H1 (cell line): Measurements from ENCODE around the gene ANXA6. TPM values are rescaled to one million over a fixed set of nuclear protein-coding genes. Genes with fewer than 3 reads are reported as not detected.

Experiments
- CTCF ChIA-PET: fragments of 300-600 bp; sonication (Branson Sonifier 250); formaldehyde crosslinking; loops from one replicate; lab custom pipeline; 2021; ENCODE audit not compliant: partially characterized antibody; lab: Charles Lee
- POLR2A ChIA-PET: fragments of 300-600 bp; sonication (Branson Sonifier 250); formaldehyde crosslinking; loops from one replicate; lab custom pipeline; 2021; ENCODE audit warnings: inconsistent platforms; ENCODE audit not compliant: partially characterized antibody; lab: Charles Lee
- DNase-seq, 2 experiments: peaks; one replicate each; pipeline versions ENCODE4 v3.0.0 to v3.0.0-alpha.2; 2010 to 2022; ENCODE audit warnings: low spot score in 2 of 2, low read depth in 1 of 2, mixed read lengths in 1 of 2
- FAIRE-seq: peaks from 2 replicates; lab custom pipeline; 2011; peaks lifted over from hg19 to GRCh38; lab: Jason Lieb, UNC
- H2AFZ ChIP-seq: 2 replicates; pipeline ENCODE4 v1.8.1; 2012; ENCODE audit warnings: low read length, inconsistent platforms
- H2AK5ac ChIP-seq: 2 replicates; pipeline ENCODE4 v1.6.1; 2013; ENCODE audit warnings: low read depth, low read length
- H2BK120ac ChIP-seq: replicated peaks from 2 replicates; pipeline ENCODE3; 2013; ENCODE audit warnings: low read depth, low read length, inconsistent platforms
- H2BK12ac ChIP-seq: 2 replicates; pipeline ENCODE4 v1.6.1; 2013; ENCODE audit warnings: low read depth, low read length
- H2BK15ac ChIP-seq: 2 replicates; pipeline ENCODE4 v1.6.1; 2013; ENCODE audit warnings: low read length
- H2BK20ac ChIP-seq: 2 replicates; pipeline ENCODE4 v1.6.1; 2013; ENCODE audit warnings: low read length
- H2BK5ac ChIP-seq: 2 replicates; pipeline ENCODE4 v1.6.1; 2013; ENCODE audit warnings: low read depth, low read length
- H3K14ac ChIP-seq: 2 replicates; pipeline ENCODE4 v1.6.1; 2013; ENCODE audit warnings: inconsistent platforms; ENCODE audit not compliant: insufficient read length
- H3K18ac ChIP-seq: 2 replicates; pipeline ENCODE4 v1.6.1; 2013; ENCODE audit warnings: low read length; ENCODE audit errors: extremely low read depth
- H3K23ac ChIP-seq: 2 replicates; pipeline ENCODE4 v1.6.1; 2013; ENCODE audit warnings: inconsistent platforms; ENCODE audit not compliant: insufficient read length
- H3K23me2 ChIP-seq: 2 replicates; pipeline ENCODE4 v1.6.1; 2013; ENCODE audit warnings: low read depth, low read length
- H3K27ac ChIP-seq: 2 replicates; pipeline ENCODE4 v1.6.1; 2011; ENCODE audit warnings: low read depth, low read length, inconsistent platforms
- H3K27me3 ChIP-seq, 4 experiments: replicated peaks in 1 of 4; 1 replicate in 1 of 4; 2 replicates in 3 of 4; pipeline versions ENCODE4 v1.6.1 to v1.8.1; 2011 to 2013; ENCODE audit warnings: low read length in 3 of 4, mild to moderate bottlenecking in 3 of 4, inconsistent platforms in 2 of 4, mixed read lengths in 2 of 4, moderate library complexity in 1 of 4; ENCODE audit not compliant: control insufficient read depth in 3 of 4, insufficient read depth in 3 of 4; ENCODE audit errors: extremely low read depth in 1 of 4
- H3K36me3 ChIP-seq, 4 experiments: 2 replicates each; pipeline versions ENCODE4 v1.6.1 to v1.8.1; 2011 to 2013; ENCODE audit warnings: mild to moderate bottlenecking in 4 of 4, low read length in 3 of 4, moderate library complexity in 2 of 4, control low read depth in 1 of 4, inconsistent platforms in 1 of 4; ENCODE audit not compliant: insufficient read depth in 4 of 4, control insufficient read depth in 2 of 4
- H3K4ac ChIP-seq: replicated peaks from 2 replicates; pipeline ENCODE3; 2013; ENCODE audit warnings: low read length, low read depth, mixed read lengths, inconsistent platforms; ENCODE audit not compliant: insufficient read length
- H3K4me1 ChIP-seq, 4 experiments: replicated peaks in 1 of 4; 1 replicate in 1 of 4; 2 replicates in 3 of 4; pipeline versions ENCODE4 v1.6.1 to v1.8.1; 2011 to 2013; ENCODE audit warnings: low read length in 3 of 4, inconsistent platforms in 2 of 4, mixed read lengths in 1 of 4; ENCODE audit not compliant: insufficient read depth in 4 of 4, control insufficient read depth in 3 of 4
- H3K4me2 ChIP-seq, 2 experiments: 2 replicates each; pipeline versions ENCODE4 v1.6.1 to v1.8.1; 2011 to 2013; ENCODE audit warnings: low read depth in 2 of 2, low read length in 2 of 2, control low read depth in 1 of 2, inconsistent platforms in 1 of 2, mild to moderate bottlenecking in 1 of 2; ENCODE audit not compliant: insufficient read depth in 1 of 2
- H3K4me3 ChIP-seq, 4 experiments: fragments of 200-600, 300-600 bp in 1 of 4; sonication (generic), shearing (Covaris generic), sonication (Bioruptor Twin) in 1 of 4; 2 replicates each; pipeline versions ENCODE4 v1.5.1 to v1.8.1; 2011 to 2016; ENCODE audit warnings: low read length in 4 of 4, low read depth in 3 of 4, control low read depth in 2 of 4, inconsistent platforms in 2 of 4, mild to moderate bottlenecking in 2 of 4, mixed read lengths in 1 of 4, moderate library complexity in 1 of 4; ENCODE audit not compliant: insufficient read depth in 2 of 4; ENCODE audit errors: extremely low read depth in 1 of 4
- H3K56ac ChIP-seq: replicated peaks from 2 replicates; pipeline ENCODE3; 2013; ENCODE audit warnings: low read depth, mild to moderate bottlenecking, mixed read lengths, low read length, inconsistent platforms; ENCODE audit not compliant: insufficient read length
- H3K79me1 ChIP-seq: 2 replicates; pipeline ENCODE4 v1.6.1; 2013; ENCODE audit warnings: low read depth, low read length, control low read depth
- H3K79me2 ChIP-seq, 2 experiments: 2 replicates each; pipeline versions ENCODE4 v1.6.1 to v1.8.1; 2012 to 2013; ENCODE audit warnings: low read length in 2 of 2, mild to moderate bottlenecking in 2 of 2, inconsistent platforms in 1 of 2; ENCODE audit not compliant: insufficient read depth in 2 of 2, control insufficient read depth in 1 of 2
- H3K9ac ChIP-seq, 4 experiments: replicated peaks in 1 of 4; 1 replicate in 1 of 4; 2 replicates in 3 of 4; pipeline versions ENCODE4 v1.6.1 to v1.8.1; 2011 to 2013; ENCODE audit warnings: low read depth in 3 of 4, low read length in 3 of 4, control low read depth in 2 of 4, mild to moderate bottlenecking in 2 of 4, moderate library complexity in 2 of 4, inconsistent platforms in 1 of 4; ENCODE audit errors: extremely low read depth in 1 of 4
- H3K9me3 ChIP-seq, 2 experiments: 2 replicates each; pipeline versions ENCODE4 v1.6.1 to v1.8.1; 2012 to 2013; ENCODE audit warnings: mild to moderate bottlenecking in 2 of 2, moderate library complexity in 2 of 2, control low read depth in 1 of 2, inconsistent platforms in 1 of 2, low read depth in 1 of 2, low read length in 1 of 2, mixed read lengths in 1 of 2; ENCODE audit not compliant: insufficient read depth in 2 of 2
- H4K20me1 ChIP-seq, 2 experiments: replicated peaks in 1 of 2; 2 replicates each; pipeline versions ENCODE3 to v1.8.1; 2011 to 2013; ENCODE audit warnings: inconsistent platforms in 2 of 2, low read length in 2 of 2, mild to moderate bottlenecking in 1 of 2; ENCODE audit not compliant: insufficient read depth in 2 of 2, control insufficient read depth in 1 of 2
- H4K5ac ChIP-seq: 2 replicates; pipeline ENCODE4 v1.6.1; 2013; ENCODE audit warnings: low read length, low read depth, mixed read lengths, inconsistent platforms; ENCODE audit not compliant: insufficient read length
- H4K8ac ChIP-seq: 2 replicates; pipeline ENCODE4 v1.8.0; 2013; ENCODE audit warnings: mild to moderate bottlenecking, moderate library complexity, low read length, inconsistent platforms; ENCODE audit not compliant: insufficient read depth; ENCODE audit errors: extremely low read depth
- H4K91ac ChIP-seq: replicated peaks from 2 replicates; pipeline ENCODE3; 2013; ENCODE audit warnings: low read length, mixed read lengths, inconsistent platforms; ENCODE audit not compliant: insufficient read length
- ATF3 ChIP-seq: IDR thresholded peaks from 2 replicates; pipeline ENCODE4 v1.6.1; 2011; ENCODE audit warnings: low read depth, mild to moderate bottlenecking, low read length; ENCODE audit not compliant: insufficient read depth
- BACH1 ChIP-seq: IDR thresholded peaks from 2 replicates; pipeline ENCODE4 v1.6.1; 2012; ENCODE audit warnings: low read length, improper control_type of control experiment
- CREB1 ChIP-seq: IDR thresholded peaks from 2 replicates; pipeline ENCODE4 v1.6.1; 2012; ENCODE audit warnings: inconsistent platforms
- CTCF ChIP-seq, 3 experiments: IDR thresholded peaks; 1 replicate in 2 of 3; 2 replicates in 1 of 3; pipeline versions ENCODE4 v1.5.1 to v1.6.1; 2011; ENCODE audit warnings: low read length in 3 of 3, mild to moderate bottlenecking in 3 of 3, inconsistent platforms in 2 of 3, low read depth in 1 of 3, moderate library complexity in 1 of 3; ENCODE audit not compliant: insufficient read depth in 1 of 3; ENCODE audit errors: control extremely low read depth in 1 of 3
- EZH2 ChIP-seq: fragments of 200-600 bp; sonication (generic); IDR thresholded peaks from 2 replicates; pipeline ENCODE4 v1.7.1; 2012; ENCODE audit warnings: low read depth, mild to moderate bottlenecking, moderate library complexity, low read length, inconsistent platforms; ENCODE audit not compliant: severe bottlenecking
- HDAC6 ChIP-seq: IDR thresholded peaks from one replicate; pipeline ENCODE4 v1.7.1; 2012; ENCODE audit warnings: low read depth, mild to moderate bottlenecking, inconsistent platforms, low read length, moderate library complexity
- RFX5 ChIP-seq: IDR thresholded peaks from 2 replicates; pipeline ENCODE4 v1.6.1; 2011; ENCODE audit warnings: low read depth, low read length, improper control_type of control experiment, borderline replicate concordance
- RXRA ChIP-seq: IDR thresholded peaks from 2 replicates; pipeline ENCODE4 v1.6.1; 2011; ENCODE audit warnings: low read depth, mild to moderate bottlenecking, low read length, moderate library complexity; ENCODE audit not compliant: insufficient read depth
- SIRT6 ChIP-seq: IDR thresholded peaks from one replicate; pipeline ENCODE4 v1.7.1; 2012; ENCODE audit warnings: low read length, inconsistent platforms
- ZNF274 ChIP-seq: IDR thresholded peaks from 2 replicates; pipeline ENCODE4 v1.7.0; 2012; ENCODE audit warnings: low read length, borderline replicate concordance; ENCODE audit errors: extremely low read depth
- WGBS, 2 experiments: shearing (Covaris generic) in 1 of 2; methylation state at CpG; one replicate each; pipeline versions ENCODE4 v1.1.6 to v1.1.7; 2013 to 2015; ENCODE audit warnings: low lambda C conversion rate in 2 of 2, mixed read lengths in 2 of 2, inconsistent platforms in 1 of 2, low coverage in 1 of 2, missing lambda C conversion rate in 1 of 2; ENCODE audit not compliant: insufficient replicate concordance in 2 of 2, insufficient coverage in 1 of 2, insufficient read length in 1 of 2; ENCODE audit errors: extremely low coverage in 1 of 2, missing lambda C conversion rate in 1 of 2; 5-methylcytosine and 5-hydroxymethylcytosine counted together
- polyA plus RNA-seq, 7 experiments: library from polyadenylated mRNA; depleted of rRNA in 3 of 7; stranded (reverse) in 5 of 7; unstranded in 2 of 7; fragments of >200 nt in 5 of 7; fragments of 200-250 nt in 2 of 7; gene quantifications; 1 replicate in 5 of 7; 2 replicates in 1 of 7; 4 replicates in 1 of 7; pipeline versions ENCODE4 v1.2.1 to v1.2.3, GENCODE V29; 2011 to 2013; ENCODE audit warnings: missing spikeins in 2 of 7, mixed read lengths in 2 of 7
- total RNA-seq: library from RNA; stranded (reverse); fragmentation: NEBNext Ultra II Directional; extraction: Animal tissue kit (Norgen Biotek cat#: 25700); gene quantifications from 2 replicates; pipeline ENCODE4 v1.2.1, GENCODE V29; 2021

The ANXA6 gene
- total and polyA plus RNA-seq, 2 of the 8 experiments (the other 6 are each of a cell fraction or from before 2014, with no cell fraction given) = 61.3 to 78.6 TPM

- H2BK20ac ChIP-seq = no peak overlapping the region
- CTCF ChIA-PET = interaction anchor here (0.5 to 2.3 kb wide), 11 partner anchors 9 to 622 kb away, joined by 3 to 7 read pairs (median 3); no protein-coding TSS in a partner anchor
- H3K23ac ChIP-seq = no peak overlapping the region
- FAIRE-seq (no peak), DNase-seq (no peak)
- no peak overlapping the region for H3K27ac ChIP-seq
- H3K4me3 ChIP-seq = no peak overlapping the region
- H3K4me1 ChIP-seq = peaks cover 0 to 4% (median 2%) of the 10 kb centered on the region in 4 experiments; a peak in 3 of 7 replicates
- H3K9me3 ChIP-seq = no peaks in the 10 kb centered on the region
- H3K56ac ChIP-seq = no peak overlapping the region
- H3K18ac ChIP-seq = no peak overlapping the region
- no peak overlapping the region for H3K4ac ChIP-seq
- no peak overlapping the region for H2BK120ac ChIP-seq
- H3K14ac ChIP-seq = no peak overlapping the region
- no peaks in the 10 kb centered on the region for H4K20me1 ChIP-seq
- no peak overlapping the region for H2BK15ac ChIP-seq
- H3K36me3 ChIP-seq = no peaks in the 10 kb centered on the region; a peak in 1 of 8 replicates
- no peak overlapping the region for H4K8ac ChIP-seq
- no peak overlapping the region for H3K9ac ChIP-seq
- H3K23me2 ChIP-seq = no peaks in the 10 kb centered on the region
- POLR2A ChIA-PET = no interaction called here
- no peaks in the 10 kb centered on the region for H3K27me3 ChIP-seq
- H2BK12ac ChIP-seq = no peak overlapping the region
- no peak overlapping the region for H3K4me2 ChIP-seq
- H2AK5ac ChIP-seq = no peak overlapping the region
- no peak overlapping the region for H2AFZ ChIP-seq
- no peaks in the 10 kb centered on the region for H3K79me1 ChIP-seq
- WGBS, 2 experiments = 84% methylated on average over 4 of the region's 4 CpGs; no CpG with 5 or more reads in 1 of the 2 experiments
- no peak overlapping the region for H2BK5ac ChIP-seq
- no peaks in the 10 kb centered on the region for H3K79me2 ChIP-seq
- no peak overlapping the region for H4K91ac ChIP-seq
- no peak overlapping the region for H4K5ac ChIP-seq
- no peak for TF ChIP-seq HDAC6
- TF ChIP-seq EZH2 = no peak
- no peak for TF ChIP-seq ATF3
- TF ChIP-seq ZNF274 = no peak
- TF ChIP-seq CREB1 = no peak
- no peak for TF ChIP-seq RXRA
- no peak for TF ChIP-seq SIRT6
- TF ChIP-seq BACH1 = no peak
- TF ChIP-seq CTCF (IDR thresholded peaks at IDR 0.05; ENCODE audit: control extremely low read depth in 1 of 3, insufficient read depth in 1 of 3, low read depth in 1 of 3, low read length in 3 of 3) = no peak
- TF ChIP-seq RFX5 = no peak
These were observed 24.4 kb upstream of the ANXA6 start for GRCh38 chr5:151181818-151182523.
